ENCODE measurements around the gene MX2.

The MX2 gene

GRCh38 chr21:41342035-41342434 lies 19.8 kb upstream of the MX2 start:
- H3K4me3 ChIP-seq (ENCODE audit: control insufficient read depth, low read depth, low read length) = no peak overlapping the region
- no peak for TF ChIP-seq CTCF (conservative IDR thresholded peaks at IDR 0.05; ENCODE audit: control insufficient read depth, insufficient read depth, low read depth, low read length)
- no peak for DNase-seq (ENCODE audit: low read depth)

- DNase-seq (ENCODE audit: low read depth) = no peak
- TF ChIP-seq CTCF (conservative IDR thresholded peaks at IDR 0.05; ENCODE audit: control insufficient read depth, insufficient read depth, low read depth, low read length) = no peak
- no peak overlapping the region for H3K4me3 ChIP-seq (ENCODE audit: control insufficient read depth, low read depth, low read length)
These were observed 17.7 kb upstream of the MX2 start for GRCh38 chr21:41344146-41344545.

- no peak for DNase-seq (ENCODE audit: low read depth)
- TF ChIP-seq CTCF (conservative IDR thresholded peaks at IDR 0.05; ENCODE audit: control insufficient read depth, insufficient read depth, low read depth, low read length) = no peak
- no peak overlapping the region for H3K4me3 ChIP-seq (ENCODE audit: control insufficient read depth, low read depth, low read length)
These were observed 16.5 kb upstream of the MX2 start for GRCh38 chr21:41345356-41345755.

DNA sequence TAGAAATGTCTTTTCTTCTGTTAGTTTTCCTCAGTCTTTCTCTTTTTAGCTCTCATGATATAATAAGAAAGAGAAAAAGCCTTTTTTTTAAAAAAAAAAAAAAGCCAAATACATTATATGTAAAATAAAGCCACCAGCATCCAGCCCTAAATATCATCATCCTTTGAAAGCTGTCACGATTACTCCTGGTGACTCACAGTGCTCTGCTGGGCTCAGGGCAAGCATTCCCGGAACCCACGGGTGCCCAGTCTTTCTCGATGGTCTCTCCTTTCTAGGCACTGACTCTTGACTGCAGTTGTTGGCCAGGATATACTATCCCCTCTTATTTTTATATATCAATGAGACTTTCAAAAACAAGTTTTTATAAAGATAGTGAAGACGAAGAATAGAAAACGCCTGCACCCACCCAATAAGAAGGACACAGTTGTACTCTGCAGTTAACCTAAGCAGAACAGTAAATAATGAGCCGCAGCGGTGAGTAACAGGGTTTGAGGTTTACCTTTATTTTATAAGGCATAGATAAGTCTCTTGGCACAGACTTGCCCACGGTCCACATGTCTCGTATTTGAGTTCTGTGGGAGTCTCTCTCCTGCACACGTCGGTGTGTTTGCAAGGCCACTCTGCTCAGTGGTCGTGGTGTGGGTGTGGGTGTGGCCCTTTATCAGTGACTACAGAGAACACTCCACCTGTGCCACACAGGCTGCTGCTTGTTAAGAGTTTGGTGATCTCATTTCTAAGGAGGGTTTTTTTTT lies 15.7 kb upstream of the MX2 start:
- TF ChIP-seq CTCF (conservative IDR thresholded peaks at IDR 0.05; ENCODE audit: control insufficient read depth, insufficient read depth, low read depth, low read length) = no peak
- H3K4me3 ChIP-seq (ENCODE audit: control insufficient read depth, low read depth, low read length) = no peak overlapping the region
- no peak for DNase-seq (ENCODE audit: low read depth)

GRCh38 chr21:41346758-41347157 lies 15.1 kb upstream of the MX2 start:
- no peak for TF ChIP-seq CTCF (conservative IDR thresholded peaks at IDR 0.05; ENCODE audit: control insufficient read depth, insufficient read depth, low read depth, low read length)
- H3K4me3 ChIP-seq (ENCODE audit: control insufficient read depth, low read depth, low read length) = no peak overlapping the region
- no peak for DNase-seq (ENCODE audit: low read depth)

GRCh38 chr21:41348434-41348833 lies 13.4 kb upstream of the MX2 start:
- H3K4me3 ChIP-seq (ENCODE audit: control insufficient read depth, low read depth, low read length) = no peak overlapping the region
- DNase-seq (ENCODE audit: low read depth) = no peak
- no peak for TF ChIP-seq CTCF (conservative IDR thresholded peaks at IDR 0.05; ENCODE audit: control insufficient read depth, insufficient read depth, low read depth, low read length)

Data from fibroblast of mammary gland (primary cell).